Kidney glomerular epithelial cell (primary cell): ENCODE measurements around the gene NGB.
"Not testable (repeated sequence)": the region's sequence is repeated elsewhere in the genome, so short reads cannot be mapped to it uniquely, and the experiment has no call there.

Experiments
- DNase-seq: peaks from one replicate; lab custom pipeline; 2025; lab: John Stamatoyannopoulos, UW

The NGB gene, protein sequence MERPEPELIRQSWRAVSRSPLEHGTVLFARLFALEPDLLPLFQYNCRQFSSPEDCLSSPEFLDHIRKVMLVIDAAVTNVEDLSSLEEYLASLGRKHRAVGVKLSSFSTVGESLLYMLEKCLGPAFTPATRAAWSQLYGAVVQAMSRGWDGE

DNA sequence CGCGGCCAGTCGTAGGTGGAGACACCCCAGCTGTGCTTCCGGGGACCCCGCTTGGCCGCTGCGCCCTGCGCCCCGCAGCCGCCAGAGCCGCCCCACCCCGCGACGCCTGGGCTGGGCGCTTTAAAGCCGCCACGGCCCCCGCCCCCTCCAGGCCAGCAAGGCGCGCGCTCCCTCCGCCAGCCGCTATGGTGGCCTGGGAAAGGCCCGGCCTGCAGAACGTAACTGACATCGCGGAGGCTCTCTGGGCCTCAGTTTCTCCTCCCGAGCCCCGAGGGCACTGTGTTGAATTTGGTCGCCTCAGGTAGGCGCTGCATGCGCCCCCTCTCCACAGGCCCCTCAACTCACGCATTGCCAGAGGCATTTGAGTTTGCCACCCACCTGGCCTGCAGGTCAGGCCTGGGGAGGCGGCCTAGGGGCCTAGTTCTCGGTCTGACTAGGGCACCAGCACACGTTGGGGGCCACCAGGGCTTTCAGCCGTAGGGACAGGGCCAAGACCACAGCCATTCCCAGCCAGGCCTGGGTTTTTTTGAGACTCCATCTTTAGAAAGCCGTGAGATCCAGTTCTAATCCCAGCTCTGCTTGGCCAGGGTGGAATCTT is at the start of gene NGB:
NGB (minus strand) TSS at position 94 of the 598 bp plus-strand sequence. CDS start 269 bp downstream, outside the sequence.
- DNase-seq, result no peak

DNA sequence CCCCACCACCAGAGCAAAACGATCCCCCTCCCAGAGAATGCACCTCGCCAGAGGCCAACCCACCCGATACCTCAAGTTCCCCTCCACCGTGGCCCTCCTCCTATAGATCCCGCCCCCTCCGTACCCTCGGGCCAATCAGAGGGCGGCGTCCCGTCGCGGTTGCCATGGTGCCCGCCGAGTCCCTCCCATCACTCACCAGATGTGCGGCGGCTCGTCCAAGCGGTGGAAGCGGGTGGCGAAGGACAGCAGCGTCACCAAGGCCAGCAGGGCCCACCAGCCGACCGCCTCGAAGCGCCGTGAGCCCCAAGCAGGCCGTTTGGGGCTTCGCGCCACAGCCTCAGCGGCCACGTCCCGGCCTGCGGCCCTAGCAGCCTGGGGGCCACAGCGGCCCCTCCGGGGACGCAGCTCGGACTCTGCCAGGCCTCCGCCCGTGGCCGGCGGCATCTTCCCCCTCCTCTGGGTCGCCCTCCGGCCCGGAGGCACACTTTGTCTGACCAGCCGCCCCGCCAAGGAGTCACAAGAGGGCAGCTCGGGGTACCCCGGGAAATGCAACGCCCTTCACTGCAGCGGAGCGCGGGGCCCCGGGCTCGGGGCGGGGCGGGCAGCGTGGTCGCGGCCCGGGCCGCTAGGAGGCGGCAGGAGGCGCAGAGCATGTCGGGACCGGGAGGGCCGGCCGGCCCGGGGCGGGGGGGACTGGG is 49.4 kb upstream of the NGB start, which contains the start of gene POMT2:
POMT2 (minus strand) TSS at position 646 of the 698 bp plus-strand sequence; CDS start at position 444, 202 bp downstream.
- peak; percentile 58 for DNase-seq

DNA sequence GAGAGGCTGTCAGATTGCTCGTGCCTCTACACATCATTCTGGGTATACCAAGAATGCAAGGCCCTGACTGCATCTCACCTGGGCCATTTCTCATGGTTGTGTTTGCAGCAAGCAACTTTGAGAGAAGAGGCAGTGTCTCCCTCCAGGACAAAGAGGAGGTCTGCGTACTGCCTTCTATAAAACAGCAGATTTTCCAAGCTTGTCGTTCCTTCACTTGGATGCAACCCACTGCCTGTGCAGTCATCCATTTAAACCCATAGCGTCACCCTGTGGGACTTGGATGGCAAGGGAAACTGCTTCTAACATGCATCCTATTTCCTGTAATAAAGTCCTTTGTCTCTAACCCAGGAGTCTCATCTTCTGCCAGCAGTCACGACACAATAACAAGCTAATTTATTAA is 48.4 kb upstream of the NGB start:
- peak; percentile 58 for DNase-seq

DNA sequence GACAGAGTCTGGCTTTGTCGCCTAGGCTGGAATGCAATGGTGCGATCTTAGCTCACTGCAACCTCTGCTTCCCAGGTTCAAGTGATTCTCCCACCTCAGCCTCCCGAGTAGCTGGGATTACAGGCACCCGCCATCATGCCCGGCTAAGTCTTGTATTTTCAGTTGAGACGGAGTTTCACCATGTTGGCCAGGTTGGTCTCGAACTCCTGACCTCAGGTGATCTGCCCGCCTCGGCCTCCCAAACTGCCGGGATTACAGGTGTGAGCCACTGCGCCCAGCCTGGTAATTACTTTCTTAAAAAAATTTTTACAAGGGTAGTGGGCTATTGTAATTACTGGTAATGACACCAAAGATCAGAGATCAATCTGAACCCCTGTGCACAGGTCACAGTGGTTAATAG is 47.8 kb upstream of the NGB start:
- DNase-seq, result not testable (repeated sequence)

DNA sequence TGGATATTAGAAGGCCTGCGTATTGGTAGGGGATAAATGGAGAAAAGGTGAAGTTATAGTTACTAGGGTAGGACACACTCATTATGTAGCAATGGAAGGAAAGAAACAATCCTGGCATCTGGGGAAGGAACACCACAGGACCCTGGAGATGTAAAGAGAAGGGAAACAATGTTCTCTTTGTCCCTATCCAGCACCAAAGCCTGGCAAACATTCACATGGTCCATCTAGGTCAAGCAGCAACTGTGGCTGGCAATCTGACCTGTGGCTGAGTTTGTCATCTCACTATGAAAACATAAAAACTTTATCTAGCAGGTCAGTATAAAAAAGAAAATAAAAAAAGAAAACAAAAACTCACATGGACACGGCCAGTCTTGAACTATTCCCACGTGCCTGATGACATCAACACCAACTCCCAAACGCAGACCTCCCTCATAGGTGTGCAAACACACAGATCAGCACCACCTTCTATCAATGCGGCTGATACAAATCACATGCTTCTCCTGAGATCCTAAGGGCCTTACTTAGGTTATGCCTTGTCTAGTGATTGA is 47.1 kb upstream of the NGB start:
- DNase-seq, result no peak

DNA sequence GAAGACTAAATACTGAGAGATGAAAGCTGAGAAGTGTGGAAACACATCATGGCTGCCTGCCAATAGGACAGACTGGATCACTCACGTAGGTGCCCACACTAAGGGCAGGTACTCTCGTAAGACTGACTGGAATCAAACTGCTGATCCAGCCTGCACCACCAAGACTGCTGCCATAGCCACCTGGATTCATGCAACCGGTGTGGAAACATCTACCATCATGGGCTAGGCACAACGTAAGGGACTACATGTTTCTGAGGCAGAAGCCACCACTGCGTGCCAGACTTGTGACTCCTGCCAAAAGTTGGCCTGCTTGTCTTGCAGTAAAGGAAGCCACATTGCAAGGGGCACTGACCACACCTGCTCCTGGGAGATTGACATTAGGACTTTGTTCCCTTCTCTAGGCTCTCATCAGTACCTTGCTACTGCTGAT is 45.9 kb upstream of the NGB start:
- no peak for DNase-seq

DNA sequence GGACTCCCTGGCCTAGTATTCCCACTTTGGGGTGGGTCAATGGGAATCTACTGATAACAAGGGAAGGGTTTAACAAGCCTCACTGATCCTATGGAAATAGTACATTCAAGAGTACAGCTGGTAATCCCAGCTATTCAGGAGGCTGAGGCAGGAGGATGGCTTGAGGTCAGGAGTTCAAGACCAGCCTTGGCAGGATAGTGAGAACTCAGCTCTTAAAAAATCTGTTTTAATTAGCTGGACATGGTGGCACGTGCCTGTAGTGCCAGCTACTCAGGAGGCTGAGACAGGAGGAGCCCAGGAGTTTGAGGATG is 45.1 kb upstream of the NGB start:
- DNase-seq, result no peak

DNA sequence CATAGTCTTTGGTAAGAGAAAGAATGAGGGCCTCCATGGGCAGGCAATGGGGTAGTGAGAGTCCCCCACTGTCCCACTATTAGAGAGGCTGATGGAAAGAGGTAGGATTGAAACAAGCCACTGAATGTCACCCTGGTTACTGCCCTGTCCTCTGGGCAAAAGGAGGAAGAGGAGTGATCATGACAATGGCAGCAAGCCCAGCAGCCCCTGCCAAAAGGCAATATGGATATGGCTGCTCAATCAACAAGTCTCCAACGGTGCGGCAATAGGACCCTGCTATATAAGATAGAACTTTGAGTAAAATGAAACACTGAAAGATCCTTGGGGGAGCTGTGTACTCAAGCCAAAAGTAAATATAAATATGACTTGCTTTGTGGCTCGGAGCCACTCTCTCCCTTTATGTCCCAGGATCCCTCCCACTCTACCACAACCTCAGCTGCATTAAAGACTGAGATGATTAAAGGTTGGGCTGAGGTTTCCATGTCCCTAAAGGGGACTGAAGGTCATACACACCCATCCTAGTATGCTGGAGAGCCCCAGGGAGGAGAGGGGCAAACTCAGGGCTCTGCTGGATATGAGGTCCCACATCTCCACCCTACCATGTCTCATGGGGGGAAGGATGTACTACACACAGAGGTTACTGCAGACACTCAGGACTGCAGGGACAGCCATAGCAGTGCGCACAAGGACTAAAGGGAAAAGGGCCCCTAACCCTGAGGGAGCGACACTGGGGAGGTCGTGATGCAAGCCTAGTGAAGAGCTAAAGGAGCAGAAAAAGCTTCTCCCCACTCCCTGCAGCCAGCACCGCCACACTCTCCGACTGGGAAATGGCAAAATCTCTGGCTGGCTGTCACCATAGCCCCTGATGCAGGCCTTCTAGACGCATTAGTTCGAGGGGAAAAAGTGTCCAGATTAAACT is 43.8 kb upstream of the NGB start:
- no peak for DNase-seq

DNA sequence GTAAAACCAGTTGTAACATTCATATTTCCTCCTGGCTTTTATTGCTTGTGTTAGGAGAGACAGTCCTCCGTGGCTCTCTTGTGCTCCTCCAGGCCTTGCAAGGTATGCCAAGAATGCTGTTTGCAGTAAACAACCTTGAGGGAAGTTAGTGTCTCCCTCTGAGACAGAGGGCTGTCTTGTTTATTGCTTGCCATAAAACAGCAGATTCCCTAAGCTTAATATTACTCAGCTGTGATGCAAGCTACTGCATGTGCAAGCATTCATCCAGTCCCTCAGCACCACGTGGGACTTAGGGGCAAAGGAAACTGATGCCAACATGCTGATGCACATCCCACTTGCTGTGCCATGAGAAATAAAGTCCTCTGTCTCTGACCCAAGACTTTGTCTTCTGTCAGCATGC is 43.0 kb upstream of the NGB start:
- DNase-seq, result peak; percentile 29

DNA sequence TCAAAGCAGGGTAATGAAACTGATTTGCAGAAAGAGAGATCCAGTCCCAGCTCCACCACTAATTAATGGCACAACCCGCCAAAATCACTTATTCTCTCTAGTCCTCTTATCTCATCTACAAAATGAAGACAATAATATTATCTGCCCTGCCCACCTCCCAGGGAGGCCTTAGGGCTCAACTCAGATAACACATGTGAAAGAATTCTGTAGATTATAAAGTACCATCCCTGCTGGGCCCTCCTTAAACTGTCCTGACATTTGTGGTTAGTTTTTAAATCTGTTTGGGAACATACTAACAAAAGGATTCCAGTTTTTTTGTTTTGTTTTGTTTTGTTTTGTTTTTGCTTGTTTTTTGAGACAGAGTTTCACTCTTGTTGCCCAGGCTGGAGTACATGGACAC is 42.4 kb upstream of the NGB start:
- no peak for DNase-seq

DNA sequence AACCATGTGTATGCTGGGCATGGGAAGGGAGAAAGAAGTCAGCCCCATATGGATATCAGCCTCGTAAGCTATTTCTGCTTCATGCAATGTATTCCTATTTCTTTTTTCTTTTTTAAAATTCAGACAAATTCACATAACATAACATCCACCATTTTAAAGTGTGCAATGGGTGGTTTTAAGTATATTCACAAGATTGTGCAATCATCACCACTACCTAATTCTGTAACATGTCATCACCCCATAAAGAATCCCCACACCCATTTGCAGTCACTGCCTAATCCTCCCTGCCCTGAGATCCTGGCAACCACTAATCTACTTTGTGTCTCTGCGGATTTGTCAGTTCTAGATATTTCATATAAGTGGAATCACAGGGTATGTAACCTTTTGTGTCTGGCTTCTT is 40.2 kb upstream of the NGB start:
- no peak for DNase-seq

DNA sequence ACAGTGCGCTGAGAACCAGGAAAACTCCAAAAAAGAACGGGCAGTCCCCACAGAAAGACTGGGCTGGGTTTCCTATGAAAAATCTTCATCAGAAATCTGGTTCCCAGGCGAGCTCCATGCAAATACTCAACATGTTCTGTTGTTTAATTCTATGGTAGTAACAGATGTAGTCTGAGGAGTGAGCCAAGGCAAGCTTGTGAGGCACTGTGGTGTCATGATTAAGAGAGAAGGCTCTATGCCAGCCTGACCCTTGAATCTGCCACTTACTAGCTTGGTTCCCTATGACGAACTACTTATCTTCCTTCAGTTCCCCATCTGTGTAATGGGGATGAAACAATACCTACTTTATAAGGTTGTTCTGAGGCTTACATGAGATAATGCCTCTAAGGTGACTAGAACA is 39.0 kb upstream of the NGB start:
- no peak for DNase-seq

DNA sequence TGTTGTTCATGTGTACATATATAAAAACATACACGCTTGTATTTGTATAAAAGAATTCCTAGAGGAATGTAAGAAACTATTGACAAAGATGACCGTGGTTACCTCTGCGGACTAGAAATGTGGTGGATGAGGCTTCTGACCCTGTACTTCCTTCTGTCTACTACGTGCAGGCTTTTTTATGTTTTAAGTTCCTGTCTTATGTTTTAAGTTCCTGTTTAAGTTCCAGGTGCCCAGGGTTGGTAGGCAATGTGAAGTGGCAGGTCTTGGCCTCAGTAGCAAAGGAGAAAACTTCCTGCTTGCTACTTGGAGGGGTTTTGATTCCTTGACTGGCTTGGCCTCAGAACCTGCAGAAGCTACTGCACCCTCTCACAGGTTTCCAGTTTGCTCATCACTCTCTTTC is 38.1 kb upstream of the NGB start:
- DNase-seq, result no peak

DNA sequence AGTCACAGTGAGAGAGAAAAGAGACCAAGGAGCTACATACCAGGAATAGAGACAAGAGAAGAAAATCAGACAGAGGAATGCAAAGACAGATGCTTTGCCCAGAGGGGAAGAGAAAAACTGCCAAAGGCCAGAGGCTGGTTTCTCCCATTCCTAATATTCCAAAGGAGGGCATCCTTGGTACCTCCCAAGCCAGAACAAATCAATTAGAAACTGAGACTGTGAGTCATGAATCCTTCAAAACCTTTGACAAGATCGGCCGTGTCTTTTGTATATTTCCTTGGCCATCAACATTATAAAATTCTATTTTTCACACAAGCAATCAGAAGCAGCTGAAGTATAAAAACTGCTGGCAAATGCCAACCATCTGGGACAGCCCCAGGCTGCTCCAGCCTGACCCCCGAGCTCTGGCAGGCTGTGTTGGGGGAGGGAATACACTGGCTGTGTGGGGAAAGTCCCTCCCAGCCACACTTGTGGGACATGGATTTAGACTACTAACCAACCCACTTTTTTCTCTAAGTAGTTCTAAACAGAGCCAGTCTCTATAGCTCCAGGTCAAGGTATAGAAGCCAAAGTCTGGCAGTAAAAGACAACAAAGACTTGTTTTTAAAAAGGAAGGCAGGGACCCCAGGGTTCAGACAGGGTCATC is 36.0 kb upstream of the NGB start:
- no peak for DNase-seq

DNA sequence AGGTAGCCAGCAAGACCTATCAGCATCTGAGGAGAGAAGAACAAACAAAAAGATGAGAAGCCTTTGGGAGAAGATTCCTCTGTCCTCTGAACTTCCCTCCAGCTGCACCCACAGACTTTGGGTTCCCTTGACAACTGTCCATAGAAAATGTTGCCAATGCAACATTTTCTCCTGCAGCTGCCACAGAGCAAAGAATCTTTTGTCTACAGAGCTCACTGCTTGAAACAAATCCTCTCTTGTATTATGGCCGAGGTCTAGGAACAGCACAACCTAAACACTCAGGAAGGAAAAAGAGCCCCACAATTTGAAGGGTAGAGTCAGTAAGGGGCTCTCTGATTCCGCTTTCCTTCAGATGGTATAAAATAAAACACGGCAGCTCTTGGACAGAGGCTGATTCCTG is 35.4 kb upstream of the NGB start:
- DNase-seq, result no peak

DNA sequence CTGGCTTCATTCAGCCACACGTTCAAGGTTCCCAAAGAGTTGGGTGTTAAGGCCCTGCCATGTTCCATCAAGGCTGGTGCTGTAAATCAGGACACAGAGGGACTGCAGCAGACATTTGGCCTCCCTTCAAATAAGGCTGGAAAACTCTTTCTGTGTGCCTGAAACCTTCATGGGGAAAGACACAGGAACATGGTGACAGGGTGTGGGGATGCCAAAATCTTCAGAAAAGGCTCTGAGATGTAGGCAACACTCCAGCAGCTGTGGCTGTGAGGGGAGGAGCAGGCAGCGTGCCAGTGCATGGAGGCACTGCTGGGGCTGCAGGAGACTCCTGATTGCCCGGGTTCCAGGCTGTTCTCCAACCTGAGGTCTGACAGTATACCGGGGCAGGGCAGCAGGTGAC is 34.7 kb upstream of the NGB start:
- no peak for DNase-seq

DNA sequence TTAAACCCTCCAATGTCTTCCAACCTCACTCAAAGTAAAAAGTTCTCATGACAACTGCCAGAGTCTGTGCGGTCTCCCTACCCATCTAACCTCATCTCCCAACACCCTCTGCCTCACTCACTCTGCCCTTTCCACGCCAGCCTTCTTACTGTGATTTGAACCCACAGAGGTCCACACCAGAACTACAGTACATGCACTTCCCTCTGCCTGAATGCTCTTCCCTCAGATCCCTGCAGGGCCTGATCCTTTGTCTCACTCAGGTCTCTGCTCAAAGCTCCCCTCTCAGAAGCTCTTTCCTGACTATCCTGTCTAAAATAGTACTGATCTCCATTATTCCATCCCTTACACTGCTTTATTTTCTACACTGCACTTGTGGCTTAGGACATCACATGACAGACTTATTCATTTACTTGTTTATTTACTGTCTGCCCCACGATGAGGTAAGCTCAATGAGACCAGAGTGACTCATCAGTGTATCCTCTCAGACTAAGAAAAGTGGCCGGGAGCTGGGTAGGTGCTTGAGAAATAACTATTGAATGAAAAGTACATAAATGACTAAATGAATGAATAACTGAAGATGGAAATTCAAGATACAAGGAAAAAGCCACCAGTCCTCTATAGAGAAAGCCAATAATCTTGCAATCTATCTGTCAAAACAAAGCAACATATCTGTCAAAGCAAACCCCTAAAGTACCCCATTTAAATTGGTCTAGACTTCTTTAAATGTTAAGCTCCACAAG is 32.6 kb upstream of the NGB start:
- peak; percentile 93 for DNase-seq

DNA sequence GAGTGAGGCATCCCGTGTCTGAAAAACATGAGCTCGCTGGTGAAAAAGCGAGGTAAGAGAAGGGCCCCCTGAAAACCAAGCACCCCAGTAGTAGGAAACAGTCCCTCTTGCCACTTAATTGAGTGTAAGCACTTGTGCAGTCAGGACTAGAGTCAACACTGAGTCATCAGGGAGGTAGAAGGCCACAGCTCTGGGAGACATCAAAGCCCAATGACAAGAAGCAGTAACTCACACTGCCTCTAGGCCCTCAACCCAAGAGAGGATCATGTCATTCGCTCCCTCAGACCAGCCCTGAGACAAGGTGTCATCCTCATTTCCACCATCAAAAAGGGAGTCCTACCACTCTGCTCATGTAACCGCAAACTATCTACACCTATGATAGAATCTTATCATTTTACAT is 31.9 kb upstream of the NGB start:
- DNase-seq, result peak; percentile 59

DNA sequence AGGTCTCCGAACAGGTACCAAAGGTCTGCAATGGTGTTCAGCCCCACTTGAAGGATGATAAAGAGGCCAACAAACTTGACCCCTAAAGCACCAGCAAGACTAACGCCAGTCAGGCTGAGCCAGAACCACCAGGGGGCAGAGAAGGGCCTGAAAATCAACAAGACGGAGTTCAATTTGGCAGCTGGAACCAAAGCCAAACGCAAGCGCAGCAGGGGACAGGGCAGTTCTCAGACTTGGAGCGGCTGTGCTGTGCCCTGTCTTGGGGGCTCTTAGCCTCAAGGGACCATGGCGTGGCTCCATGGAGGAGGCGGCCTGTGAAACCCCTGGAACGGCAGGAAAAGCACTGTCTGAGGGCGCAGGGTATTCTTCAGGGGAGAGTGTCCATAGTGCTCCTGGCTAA is 30.1 kb upstream of the NGB start:
- DNase-seq, result peak; percentile 39

DNA sequence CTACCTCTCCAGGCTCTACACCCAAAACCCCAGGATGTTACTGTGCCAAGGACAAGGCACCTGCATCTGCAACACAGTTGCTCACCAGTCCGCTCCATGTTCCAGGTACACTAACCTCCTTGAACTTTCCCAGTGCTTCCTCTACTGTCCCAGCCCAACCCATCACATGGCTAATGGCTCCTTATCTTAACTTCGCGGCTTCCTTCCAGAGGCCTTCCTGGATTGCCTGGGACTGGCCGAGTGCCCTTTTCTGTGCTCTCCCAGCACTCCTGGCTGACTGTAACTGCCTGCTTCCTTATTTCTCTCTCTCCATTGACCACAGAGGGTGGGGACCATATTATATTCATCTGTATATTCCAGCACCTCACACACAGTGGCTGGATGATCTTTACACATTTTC is 28.8 kb upstream of the NGB start:
- no peak for DNase-seq

DNA sequence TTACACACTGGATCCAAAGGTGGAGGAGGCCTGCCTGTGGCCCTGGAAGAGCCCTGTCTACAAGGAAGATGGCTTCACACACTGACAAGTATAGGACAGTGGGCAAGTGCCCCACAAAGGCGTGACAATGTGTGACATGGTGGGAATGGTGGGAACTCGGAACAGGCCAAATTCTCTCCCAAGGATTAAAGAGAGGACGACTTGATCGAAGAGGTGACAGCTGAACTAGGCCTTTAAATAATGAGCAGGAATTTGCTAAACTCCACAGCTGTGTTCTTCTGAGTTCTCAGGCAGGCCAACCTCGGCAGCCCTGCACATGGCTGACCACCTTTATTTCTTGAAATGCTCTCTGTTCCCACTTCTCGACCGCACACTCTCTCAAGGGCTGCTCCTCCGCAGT is 25.9 kb upstream of the NGB start:
- DNase-seq, result no peak
